ENCODE data around the gene ACBD3.

The ACBD3 gene

DNA sequence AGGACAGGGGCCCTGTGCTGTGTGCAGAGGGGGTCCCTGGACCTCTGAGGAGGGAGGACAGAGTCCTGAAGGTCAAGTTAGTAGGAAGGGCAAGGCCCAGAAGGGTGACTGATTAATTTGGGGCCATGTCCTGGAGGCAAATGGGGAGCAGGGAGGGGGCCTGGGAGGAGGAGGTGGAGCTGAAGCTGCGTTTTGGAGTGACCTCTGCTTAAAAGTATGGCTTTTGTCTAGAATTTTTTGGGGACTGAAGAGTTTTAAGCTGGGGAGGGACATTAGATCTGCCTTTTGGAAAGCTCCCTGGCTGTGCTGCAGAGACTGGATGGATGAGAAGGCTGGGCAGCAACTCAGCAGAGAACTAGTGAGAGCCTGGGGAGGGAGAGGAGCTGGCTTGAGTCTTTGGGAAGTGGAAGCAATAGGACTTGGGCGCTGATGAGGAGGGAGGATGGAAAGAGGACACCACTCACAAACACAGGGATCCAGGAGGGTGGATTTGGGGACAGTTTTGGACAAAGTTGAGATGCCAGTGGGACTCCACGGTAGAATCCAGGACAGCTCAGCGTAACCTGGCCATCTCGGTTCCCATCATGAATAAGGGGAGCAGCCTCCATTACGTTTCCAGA is 52.9 kb downstream of the ACBD3 start:
- FAIRE-seq, result no peak

DNA sequence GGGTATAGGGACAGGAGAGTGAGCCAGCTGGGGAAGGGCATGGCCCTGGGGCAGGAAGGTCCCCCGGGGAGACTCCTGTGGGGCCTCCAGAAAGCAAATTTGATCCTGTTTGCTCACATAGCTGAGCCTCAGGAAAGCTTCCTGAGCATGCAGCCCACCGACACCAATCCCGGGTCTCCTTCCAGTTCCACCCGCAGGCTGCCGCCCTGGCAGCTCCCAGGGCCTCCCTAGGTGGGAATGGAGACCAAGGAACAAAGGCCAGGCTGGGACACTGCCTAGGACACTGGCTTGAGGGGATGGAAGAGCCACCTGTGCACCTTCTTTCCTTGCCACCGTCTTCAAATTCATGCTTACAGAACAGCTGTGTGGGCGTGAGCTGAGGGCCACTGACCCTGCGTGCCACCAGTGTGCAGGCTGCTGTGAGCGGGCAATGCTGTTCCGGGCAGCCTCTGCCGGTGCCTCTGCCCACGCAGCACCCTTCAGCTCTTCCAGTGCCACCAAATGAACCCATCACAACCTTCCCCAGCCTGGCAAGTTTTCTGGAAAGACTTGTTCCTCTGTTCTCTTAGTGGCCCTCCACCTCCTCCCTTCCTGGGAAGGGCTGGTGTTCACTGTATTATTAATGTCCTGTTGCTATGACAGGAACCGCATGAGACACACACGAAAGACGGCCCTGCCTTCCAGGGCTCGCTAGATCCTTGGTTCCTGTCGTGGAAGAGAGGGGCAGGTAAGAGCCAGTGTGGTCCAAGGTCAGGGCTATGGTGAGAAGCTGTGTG is 53.6 kb downstream of the ACBD3 start:
- no peak for FAIRE-seq

DNA sequence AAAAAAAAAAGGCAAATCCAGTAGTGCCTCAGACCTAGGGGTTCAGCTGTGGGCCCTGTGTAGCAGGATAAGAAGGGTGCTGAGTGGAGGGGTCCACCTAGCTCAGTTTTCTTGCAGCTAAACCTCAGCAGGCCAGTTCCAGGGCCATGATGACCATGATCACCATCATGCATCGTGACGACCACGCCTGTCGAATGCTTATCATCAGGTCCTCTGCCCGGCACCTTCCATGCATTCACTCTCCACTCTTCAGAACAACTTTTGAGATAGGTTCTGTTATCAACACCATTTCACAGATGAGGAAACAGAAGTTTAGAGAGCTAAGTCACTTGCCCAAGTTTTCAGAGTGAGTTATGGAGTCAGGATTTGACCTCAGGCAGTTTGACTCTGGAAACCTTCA is 54.9 kb downstream of the ACBD3 start:
- FAIRE-seq, result no peak

DNA sequence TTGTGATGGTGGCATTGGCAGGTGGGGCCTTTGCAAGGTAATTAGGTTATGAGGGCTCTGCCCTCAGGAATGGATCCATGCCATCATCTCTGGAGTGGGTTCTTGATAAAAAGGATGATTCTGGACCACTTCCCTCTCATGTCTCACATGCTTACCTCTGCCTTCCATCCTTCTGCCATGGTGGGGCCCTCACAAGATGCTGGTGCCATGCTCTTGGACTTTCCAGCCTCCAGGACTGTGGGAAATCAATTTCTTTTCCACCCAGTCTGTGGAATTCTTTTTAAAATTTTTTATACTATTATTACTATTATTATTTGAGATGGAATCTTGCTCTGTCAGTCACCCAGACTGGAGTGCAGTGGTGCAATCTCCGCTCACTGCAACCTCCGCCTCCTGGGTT is 57.3 kb downstream of the ACBD3 start:
- FAIRE-seq, result no peak

DNA sequence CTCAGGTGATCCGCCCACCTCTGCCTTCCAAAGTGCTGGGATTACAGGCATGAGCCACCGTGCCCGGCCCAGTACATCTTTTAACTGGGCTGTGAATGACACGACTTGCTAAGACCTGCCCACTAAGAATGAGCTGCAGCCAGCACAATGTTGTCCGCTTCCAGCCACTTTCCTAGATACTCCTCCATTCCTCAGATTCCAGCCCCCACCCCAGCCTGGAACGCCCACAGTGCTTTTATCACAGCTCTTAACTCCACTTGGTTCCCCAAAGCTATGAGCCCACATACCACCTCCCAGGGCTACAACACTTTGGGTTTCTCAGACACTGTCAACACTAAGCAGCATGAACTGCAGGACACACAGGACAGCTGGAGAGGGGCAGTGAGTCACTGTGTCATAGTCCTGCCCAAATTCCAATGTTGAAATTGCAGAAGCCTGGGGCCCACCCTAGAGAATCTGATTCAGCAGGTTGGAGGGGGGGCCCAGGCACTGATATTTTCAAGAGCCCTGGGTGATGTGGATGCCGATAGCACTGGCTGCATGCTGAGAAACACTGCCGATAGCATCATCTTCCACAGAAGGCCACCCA is 58.0 kb downstream of the ACBD3 start:
- no peak for FAIRE-seq

DNA sequence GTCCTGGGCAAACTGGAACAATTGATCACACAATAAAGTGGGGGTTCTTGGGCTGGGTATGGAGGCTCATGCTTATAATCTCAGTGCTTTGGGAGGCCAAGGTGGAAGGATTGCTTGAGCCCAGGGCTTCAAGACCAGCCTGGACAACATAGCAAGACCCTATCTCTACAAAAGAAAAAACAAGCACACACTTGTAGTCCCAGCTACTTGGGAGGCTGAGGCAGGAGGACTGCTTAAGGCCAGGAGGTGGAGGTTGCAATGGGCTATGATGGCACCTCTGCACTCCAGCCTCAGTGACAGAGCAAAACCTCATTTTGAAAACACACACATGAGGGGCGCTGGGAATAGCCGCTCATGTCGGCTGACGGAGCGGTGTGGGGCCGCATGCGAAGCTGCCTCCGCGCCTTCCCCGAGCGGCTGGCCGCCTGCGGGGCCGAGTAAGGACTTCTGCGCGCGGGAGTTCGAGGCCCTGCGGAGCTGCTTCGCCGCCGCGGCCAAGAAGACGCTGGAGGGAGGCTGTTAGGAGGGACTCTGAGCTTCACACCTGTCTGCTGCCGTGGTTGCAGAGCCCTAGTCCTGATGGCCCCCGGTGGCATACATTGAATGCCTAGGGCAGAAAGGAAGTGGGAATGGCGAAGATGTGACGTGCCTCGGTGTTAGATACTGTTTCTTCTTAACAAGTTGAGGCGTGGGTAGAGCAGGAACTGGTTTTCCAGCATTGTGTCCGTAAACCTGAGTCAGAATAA is 59.5 kb downstream of the ACBD3 start:
- FAIRE-seq, result no peak

DNA sequence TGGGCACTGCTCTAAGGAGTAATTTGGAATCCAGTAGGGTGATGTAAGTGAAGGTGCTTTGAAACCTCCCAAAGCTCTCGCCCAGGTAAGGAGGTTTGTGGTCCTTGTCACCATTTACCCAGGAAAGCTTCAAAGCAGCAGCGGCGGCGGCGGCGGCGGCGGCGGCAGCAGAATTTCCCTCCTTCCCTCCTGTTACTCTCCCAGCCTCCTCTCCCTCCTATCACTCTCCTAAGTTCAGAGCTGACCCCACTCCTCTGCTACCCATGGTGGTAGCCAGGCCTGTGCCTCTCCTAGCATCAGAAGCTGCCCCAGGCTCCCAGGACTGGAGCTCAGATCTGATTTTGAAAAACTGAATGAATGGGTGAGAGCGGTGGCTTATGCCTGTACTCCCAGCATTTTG is 60.7 kb downstream of the ACBD3 start:
- no peak for FAIRE-seq

DNA sequence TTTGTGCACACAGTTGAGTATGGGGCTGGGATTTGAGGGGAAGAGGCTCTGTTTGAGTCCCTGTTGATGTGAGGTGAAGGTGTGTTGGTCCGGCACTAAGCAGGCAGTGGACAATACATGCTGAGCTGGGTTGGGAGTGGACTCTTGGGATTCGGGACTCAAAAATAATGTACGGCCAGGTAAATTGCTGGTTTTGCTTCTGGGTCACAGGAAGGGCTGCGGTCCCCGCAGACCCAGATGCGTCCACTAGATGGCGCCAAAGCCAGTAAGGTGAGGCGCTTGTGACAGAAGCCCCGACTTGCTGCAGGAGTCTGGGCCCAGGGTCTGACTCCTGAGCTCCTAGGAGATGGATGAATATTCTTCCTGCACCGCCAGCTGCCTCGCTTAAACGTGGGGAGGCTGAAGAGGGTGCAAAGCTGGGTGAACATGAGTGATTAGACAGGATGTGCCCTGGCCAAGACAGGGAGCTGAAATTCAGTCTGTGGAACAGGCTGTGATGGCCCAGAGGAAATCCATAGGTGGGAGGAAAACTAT is 61.4 kb downstream of the ACBD3 start:
- FAIRE-seq, result no peak

DNA sequence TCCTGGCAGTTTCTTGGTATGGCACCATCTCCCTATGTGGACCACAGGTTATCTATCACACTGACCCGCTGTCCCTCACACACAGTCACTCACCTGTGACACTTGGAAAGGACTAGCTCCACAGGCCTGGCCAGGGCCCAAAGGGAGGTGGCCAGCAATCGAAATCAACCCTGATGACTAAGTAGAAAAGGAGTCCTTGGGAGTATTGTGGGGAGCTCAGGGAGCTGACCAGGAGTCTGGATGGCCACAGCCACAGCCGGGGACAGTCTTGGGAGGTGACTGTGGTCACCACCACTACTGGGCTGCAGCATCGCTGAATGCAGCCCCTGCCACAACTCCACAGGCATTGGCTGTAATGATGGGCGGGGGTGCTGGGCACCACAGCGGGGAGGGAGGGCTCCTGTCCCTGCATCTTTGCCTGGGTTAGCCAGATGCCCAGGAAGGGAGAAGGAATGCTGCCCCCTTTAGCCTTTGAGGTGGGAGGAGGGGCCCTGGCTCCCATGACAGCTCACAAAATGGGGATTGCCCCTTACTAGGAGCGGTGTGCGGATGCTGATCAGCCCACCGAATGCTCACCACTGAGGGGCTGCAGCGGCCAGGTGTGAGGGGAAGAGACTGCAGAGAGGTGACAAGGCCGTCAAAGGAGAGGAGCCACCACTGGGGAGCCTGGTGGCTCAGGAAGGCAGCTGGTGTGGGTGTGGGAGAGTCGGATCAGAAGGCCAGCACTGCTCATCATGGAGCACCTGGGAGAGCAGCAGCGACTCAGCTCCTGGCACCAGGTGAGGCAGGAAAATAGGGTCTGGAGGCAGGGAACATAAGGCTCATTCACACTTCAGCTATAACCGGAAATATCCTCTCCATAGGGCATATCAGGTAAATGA is 62.7 kb downstream of the ACBD3 start:
- no peak for FAIRE-seq

DNA sequence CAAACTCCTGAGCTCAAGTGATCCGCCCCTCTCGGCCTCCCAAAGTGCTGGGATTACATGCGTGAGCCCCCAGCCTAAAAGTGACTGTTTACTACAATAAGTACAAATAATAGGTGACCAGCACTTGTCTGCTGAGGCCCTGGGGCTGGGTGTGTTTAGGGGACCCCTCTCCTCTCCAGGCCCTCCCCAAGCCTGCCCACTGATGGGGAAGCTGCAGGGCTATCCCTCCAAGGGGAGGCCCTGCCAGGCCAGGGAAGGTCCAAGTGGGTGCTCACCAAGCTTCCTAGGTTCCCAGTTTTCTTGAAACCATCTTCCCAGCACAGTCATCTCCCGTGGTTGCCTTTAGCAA is 63.4 kb downstream of the ACBD3 start:
- no peak for FAIRE-seq

DNA sequence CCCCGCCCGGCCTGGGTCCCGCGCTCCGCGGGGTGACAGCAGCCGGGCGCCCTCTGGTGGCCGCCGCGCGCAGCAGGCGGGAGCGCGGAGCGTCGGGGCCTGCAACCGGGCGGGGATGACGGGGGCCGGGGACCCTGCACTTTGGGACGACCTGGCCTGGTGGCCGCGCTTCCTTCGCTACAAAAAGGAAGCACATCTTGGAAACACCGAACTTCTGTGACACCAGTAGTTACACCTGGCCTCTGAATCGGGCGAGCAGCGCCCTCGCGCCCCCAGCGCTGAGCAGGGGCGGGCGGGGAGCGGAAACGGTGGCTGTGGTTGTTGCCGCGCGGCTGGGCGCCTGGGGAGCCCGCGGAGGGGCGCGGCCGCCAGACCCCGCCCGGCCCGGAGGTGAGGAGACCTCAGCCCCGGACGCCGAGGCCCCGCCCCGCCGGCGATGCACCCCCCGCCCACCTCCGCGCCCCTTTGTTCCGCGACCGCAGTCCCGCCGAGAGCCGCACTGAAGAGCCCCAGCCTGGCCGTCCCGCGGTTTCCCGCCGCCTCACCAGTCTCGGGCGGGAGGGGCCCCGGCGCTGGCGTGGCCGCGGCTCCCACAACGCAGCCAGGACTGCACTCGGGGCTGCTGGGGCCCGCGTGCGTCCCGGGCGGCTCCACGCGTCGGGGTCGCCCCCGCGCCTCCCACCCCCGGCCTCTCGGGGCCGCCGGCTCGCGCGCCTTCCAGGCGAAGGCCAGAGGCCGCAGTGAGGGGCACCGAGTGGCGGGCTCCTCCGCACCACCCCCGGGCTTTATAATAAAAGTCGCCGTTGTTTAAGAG is 64.7 kb downstream of the ACBD3 start:
- FAIRE-seq, result no peak

DNA sequence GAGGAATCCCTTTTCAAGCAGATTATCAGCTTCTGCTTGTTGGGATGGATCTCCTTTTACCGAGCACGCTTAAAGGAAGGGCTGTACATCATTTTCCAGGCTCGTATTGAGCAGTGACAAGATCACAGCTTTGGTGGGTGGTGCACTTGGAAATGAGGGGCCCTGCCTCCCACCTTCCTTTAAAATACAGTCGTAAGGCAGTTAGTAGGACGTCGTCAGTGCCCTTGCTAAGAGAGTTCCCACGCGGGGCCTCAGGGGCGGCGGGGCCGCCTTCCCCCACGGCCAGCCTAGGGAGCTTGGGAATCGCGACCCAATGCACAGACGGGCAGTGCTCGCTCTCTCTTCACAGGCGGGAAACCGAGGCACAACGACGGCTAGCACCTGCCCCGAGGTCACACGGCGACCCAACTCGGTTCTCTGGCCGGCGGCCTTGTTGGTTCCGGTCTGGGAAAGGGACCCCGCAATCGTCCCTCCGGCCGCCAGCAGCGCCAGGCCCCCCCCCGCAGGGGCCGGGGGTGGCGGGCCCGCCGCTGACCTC is 65.4 kb downstream of the ACBD3 start:
- FAIRE-seq, result no peak

DNA sequence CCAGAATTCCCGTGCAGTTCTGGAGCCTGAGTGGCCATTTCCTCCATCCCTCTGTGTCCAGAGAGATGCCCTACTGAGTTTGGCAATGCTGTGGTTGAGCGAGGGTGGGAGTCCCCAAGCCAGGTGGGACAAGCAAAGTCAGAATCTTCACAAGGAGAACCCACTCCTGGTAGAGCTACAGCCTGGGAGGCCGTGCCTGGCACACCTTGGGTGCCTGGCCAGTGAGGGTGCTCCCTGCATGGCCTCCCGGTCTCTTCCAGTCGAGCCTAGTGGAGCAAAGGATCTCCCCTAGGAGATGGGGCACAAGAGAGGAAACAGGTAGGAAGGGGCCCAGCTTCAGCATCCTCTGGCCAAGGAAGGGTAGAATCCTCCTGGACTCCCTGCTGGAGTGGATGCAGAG is 66.1 kb downstream of the ACBD3 start:
- no peak for FAIRE-seq

DNA sequence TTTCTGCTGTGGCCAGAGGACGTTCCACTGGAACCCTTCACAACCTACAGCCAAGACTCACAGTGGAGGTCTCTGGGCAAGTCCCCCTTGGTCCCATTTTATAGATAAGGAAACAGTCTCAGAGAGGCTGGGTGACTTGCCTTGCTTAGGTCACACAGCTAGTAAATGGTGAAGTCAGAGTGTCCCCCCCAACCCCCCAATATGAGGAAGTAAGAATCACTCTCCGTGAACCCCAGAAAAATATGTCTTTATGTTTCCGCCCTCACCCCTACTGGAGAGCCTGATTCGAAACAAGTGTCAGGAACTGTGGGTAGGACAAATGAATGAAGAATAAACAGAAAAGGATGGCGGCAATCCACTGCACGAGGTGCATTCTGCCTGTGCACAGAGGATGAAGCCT is 67.4 kb downstream of the ACBD3 start:
- FAIRE-seq, result no peak

DNA sequence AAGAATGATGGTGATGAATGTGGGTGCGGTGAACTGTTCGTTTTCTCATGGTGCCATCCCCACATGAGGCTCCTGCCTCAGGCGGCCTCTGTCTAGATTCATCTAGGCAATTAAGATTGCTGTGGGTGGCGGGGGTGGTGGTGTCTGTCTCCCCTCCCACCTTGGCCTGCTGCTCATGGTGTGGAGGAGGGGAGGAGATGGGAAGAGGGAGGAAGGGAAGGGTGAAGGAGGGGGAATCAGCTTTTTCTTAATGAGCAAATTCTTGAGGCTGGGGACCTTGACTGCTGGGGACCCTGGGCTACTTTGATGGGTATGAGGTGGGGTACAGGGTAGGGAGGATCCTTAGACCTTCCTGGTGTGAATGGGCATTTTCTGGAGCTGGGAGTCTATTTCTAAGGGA is 68.2 kb downstream of the ACBD3 start:
- FAIRE-seq, result no peak

DNA sequence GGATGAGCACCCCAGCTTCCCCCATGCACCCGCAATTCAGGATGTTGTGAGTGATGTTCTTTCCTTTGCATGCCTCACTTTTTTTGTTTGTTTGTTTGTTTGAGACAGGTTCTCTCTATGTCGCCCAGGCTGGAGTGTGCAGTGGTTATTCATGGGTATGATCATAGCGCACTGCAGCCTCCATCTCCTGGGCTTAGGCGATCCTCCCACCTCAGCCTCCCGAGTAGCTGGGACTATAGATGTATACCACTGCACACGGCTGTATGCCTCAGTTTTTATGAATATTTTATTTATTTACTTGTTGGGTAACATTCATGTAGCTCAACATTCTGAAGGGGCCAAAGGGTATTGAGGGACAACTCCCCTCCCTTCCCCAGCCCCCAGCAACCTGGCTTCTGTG is 69.2 kb downstream of the ACBD3 start:
- FAIRE-seq, result no peak

DNA sequence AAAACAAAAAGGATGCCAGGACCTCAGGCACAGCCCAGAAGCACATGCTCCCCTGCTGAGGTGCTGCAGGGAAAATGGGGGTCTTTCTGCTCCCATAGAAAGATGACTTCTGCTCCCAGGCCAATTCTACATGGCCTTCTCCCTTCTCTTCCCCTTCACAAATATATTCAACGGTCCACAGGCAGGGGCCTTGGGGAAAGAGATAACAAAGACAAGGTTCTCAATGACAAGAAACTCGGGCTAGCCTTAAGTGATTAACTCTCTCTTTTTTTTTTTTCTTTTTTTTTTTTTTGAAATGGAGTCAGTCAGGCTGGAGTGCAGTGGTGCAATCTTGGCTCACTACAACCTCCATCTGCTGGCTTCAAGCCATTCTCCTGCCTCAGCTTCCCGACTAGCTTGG is 69.9 kb downstream of the ACBD3 start:
- no peak for FAIRE-seq

DNA sequence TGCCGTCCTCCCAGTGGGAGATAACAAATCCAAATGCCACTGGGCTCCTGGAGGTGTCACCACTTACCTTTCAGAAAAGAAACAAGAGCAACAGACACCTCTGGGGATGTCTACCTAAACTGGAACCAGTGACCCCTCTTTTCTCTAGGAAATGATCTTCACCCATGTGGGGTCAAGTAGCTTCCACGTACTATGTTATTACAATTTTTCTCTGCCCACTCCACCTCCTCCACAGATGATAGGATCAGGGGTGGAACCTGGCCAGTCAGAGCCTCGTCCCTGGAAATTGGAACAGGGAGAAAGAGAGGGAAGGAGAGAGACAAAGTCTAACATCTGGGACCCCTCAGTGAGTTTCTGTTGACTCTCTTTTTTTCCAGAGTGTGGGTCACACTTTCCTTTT is 73.9 kb downstream of the ACBD3 start:
- no peak for FAIRE-seq

DNA sequence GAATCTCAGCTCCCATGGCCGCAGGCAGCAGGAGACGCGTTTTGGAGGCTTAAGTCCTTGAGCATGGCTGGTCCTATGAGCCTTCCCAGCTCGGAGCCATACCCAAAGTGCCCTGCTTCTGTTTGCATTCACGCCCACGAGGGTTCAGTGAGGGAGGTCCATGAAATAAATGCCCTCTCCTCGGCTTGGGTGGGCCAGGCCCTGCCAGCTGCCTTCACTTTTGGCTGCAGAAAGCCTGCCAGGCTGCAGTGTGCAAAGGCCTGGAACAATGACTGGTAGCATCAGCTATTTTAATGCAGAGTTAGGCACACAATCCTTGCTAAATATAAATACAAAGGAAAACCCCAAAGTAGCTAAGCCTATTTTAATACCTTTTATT is 74.7 kb downstream of the ACBD3 start:
- FAIRE-seq, result no peak

DNA sequence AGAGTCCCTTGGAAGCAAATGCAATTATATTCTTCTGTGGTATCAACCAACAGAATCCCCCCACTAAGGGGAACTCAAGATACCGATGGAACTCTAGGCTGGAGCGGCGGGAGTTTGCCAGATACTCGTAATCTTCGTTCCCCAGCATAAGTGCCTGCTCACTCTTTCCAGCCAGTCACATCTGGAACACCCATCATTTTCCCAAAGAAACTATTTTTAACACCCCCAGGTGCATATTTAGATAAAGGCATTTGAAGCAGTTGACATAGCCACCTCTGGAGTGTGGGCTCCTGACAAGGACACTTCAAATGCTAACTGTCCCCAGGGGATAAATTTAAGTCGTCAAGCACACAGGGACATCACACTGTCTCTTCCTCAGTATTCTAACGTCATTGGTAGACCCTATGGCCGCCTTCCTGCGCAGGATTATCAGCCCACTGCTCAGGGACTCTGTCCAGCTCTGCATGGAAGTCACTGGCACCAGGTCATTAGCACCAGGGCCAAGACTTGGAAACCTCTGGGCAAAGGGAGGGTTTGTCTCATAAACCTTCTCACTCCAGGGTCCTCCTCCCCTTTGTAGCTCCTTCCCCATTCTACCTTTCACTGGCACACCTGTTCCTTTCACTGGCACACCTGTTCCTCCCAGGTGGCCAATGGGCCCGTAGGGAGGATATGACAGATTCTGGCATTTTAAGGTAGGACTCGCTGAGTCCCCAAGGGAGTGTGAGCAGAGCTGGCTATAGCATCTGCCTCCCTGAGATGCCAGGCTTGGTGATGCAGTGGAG is 75.3 kb downstream of the ACBD3 start:
- no peak for FAIRE-seq

Measured in colon (tissue), 2 donors.